ENCODE measurements around the gene MAD1L1.

DNA sequence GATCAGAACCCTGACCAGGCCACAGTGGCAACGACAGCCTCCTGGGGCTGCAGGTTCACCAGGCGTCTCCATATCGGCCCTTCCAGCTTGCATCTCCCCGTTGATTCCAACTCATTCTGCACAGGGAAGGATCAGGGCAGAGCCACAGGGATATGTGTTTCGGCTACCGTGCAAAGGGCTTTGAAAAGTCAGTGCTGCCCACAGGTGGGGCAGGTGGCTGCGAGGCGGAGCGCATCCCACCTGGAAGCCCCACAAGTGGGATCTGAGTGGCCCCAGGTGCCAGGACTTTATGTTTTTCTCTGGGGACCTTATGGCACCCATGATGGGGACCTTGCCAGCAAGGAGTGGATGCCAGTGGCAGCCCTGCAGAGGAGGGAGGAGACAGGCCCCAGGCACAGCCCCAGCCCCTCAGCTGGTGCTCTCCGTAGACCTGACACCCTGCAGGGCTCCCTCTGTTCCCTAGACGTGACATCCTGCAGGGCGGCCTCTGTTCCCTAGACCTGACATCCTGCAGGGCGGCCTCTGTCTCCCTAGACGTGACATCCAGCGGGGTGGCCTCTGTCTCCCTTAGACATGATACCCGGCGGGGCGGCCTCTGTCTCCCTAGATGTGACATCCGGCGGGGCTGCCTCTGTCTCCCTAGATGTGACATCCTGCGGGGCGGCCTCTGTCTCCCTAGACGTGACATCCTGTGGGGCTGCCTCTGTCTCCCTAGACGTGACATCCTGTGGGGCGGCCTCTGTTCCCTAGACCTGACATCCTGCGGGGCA lies 373.3 kb downstream of the MAD1L1 start:
- no peak for TF ChIP-seq EZH2 (IDR thresholded peaks at IDR 0.05; ENCODE audit: insufficient read depth, poor library complexity, severe bottlenecking)
- TF ChIP-seq EZH2phosphoT487 (IDR thresholded peaks at IDR 0.05; ENCODE audit: insufficient read depth, low read depth): no peak
